LNCaP clone FGC (cell line): Measurements from ENCODE around the gene CENPW.

ENCODE experiments used
- DNase-seq: peaks from one replicate; pipeline ENCODE4 v3.0.0-alpha.2; 2011; ENCODE audit warnings: low read depth
- H3K4me3 ChIP-seq: 2 replicates; pipeline ENCODE4 v1.5.1; 2011; ENCODE audit warnings: mild to moderate bottlenecking, low read depth, low read length, control low read depth
- TF ChIP-seq, protein P1 (sequence below): IDR thresholded peaks from 2 replicates; pipeline ENCODE4 v1.5.1; 2012; ENCODE audit warnings: mild to moderate bottlenecking; ENCODE audit not compliant: control insufficient read depth, insufficient read depth; ENCODE audit errors: extremely low read depth

The CENPW gene

DNA sequence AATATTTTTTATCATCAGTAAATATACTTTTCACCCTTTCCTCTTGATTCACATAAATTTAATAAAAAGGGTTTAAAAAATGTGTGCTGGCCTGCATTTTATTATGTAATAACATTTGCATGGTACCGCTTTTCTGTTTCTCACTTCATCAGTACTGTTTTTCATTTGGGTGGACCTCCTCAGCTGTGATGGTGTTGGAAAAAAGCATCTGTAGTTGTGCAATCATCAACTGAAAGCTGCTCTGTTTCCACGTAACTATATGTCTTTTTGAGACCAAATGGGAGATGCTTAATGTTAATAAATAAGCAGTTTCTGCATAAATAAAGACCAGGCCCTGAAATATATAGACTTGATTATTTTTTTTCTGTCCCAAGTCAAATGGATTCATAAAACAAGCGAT lies 31.6 kb upstream of the CENPW start:
- DNase-seq = no peak
- TF ChIP-seq, protein P1, sequence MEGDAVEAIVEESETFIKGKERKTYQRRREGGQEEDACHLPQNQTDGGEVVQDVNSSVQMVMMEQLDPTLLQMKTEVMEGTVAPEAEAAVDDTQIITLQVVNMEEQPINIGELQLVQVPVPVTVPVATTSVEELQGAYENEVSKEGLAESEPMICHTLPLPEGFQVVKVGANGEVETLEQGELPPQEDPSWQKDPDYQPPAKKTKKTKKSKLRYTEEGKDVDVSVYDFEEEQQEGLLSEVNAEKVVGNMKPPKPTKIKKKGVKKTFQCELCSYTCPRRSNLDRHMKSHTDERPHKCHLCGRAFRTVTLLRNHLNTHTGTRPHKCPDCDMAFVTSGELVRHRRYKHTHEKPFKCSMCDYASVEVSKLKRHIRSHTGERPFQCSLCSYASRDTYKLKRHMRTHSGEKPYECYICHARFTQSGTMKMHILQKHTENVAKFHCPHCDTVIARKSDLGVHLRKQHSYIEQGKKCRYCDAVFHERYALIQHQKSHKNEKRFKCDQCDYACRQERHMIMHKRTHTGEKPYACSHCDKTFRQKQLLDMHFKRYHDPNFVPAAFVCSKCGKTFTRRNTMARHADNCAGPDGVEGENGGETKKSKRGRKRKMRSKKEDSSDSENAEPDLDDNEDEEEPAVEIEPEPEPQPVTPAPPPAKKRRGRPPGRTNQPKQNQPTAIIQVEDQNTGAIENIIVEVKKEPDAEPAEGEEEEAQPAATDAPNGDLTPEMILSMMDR = no peak
- H3K4me3 ChIP-seq = no peak overlapping the region

DNA sequence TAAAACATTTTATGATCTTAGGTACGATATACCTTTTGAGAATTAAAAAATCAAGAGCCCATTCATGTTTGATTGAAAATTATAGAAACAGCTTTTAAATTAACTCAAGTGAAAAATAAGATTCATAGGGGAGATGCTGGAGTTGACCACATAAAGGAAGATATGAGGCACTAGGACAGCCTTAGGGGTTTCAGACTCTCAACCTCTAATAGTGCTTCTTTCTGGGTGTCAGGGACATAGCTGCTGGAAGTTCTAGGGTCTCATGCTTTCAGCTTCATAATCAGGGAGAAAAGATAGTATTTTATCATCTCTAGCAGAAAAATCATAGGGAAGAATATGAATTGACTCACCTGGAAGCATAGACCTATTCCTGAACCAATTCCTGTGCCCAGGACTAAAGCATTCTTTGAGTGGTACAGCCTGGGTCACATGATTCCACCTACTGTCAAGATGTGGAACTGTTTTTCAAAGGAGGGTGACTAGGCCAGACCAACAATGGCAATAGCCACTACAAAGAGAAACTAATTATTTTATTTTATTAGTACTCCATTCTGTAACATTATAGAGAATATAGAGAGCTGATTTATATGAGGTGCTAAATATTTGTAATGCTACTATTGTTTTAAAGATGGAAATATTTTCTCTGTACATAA lies 27.8 kb upstream of the CENPW start:
- H3K4me3 ChIP-seq = no peak overlapping the region
- TF ChIP-seq, protein P1 = peak; percentile 41; the same call in 1 of the 2 replicates
- no peak for DNase-seq

DNA sequence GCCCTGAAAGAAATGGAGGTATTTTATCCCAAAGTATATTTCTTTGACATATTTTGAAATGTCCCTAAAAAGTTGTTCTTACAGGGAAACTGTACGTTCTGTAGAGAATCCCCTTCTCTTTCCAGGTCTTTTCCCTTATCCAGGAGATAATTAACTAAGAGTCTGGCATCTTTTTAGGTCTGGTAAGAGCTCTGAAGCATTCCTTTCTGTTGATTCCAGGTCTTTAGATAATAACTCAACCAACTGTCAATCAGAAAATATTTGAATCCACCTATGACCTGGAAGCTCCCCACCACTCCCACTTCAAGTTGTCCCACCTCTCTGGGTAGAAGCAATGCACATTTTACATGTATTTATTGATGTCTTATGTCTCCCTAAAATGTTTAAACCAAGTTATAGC lies 26.0 kb upstream of the CENPW start:
- DNase-seq = no peak
- no peak overlapping the region for H3K4me3 ChIP-seq
- TF ChIP-seq, protein P1 = no peak

DNA sequence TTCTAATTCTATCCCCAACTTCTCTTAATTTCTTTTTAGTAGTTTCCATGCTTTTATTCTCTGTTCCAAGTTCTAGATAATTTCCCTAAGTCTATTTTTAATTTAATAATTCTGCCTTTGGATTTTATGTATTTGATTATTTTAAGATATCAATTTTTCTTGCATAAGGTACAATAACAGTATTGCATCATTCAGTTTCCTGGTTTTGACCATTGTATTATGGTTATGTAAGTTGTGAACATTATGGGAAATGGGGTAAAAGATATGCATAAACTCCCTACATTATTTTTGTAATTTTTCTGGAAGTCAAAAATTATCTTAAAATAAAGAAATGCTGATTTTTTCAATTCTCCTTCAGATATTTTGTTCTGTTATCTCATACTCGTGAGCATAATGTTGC lies 21.1 kb upstream of the CENPW start:
- DNase-seq = no peak
- TF ChIP-seq, protein P1 = no peak
- no peak overlapping the region for H3K4me3 ChIP-seq

DNA sequence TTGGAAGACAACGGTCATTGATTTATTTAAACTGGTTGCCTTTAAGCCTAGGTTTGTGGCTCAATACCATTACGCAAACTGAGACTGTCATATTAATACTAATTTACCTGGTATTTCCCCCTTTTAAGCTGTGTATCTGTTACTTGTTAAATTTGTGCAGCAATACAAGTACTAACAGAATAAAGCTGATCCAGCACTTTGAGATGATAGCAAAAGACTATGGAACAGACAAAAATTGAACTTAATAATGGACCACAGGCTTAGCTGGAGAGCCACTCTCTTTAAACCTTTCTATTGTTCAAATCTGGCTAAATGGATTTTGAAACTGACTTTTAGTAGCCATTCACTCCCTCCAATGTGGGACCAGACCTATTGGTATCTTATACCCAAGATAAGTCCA lies 6.2 kb upstream of the CENPW start:
- DNase-seq = no peak
- H3K4me3 ChIP-seq = no peak overlapping the region
- TF ChIP-seq, protein P1 = no peak

DNA sequence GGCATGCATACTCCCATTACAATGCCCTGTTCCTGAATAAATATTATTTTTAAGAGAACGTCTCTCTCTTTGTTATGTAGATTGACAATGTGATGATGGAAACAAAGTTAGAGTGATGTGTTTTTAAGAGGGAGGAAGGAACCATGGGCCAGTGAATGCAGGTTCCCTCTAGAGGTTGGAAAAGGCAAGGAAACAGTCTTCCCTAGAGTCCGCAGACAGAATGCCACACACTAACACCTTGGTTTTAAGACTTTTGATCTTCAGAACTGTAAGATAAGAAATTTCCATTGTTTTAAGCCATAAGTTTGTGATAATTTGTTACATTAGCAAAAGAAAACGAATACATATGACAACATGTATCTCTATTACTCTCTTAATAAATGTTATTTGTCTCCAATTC lies 4.7 kb upstream of the CENPW start:
- no peak for DNase-seq
- TF ChIP-seq, protein P1 = no peak
- H3K4me3 ChIP-seq = no peak overlapping the region

DNA sequence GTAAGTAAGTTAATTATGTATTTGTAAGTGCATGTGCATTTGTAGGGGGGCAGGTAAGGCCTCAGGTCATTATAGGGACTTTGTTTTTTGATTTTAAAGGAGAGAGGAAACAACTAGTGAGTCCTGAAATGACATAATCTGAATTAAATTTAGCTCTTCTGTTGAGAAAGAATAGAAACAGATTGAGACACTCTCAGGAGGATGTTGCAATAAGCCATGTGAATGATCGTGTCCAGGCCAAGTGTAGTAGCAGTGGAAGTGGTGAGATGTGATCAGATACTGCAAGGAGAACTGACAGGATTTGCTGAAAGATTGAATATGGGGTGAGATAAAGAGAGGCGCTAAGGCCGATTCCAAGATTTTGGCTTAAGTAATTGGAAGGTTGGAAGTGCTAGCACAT lies 2.6 kb upstream of the CENPW start:
- no peak for DNase-seq
- H3K4me3 ChIP-seq = no peak overlapping the region
- TF ChIP-seq, protein P1 = no peak
